Body of pancreas (tissue), 4 donors: ENCODE results near the gene MTA3. TPM values are rescaled to one million over a fixed set of nuclear protein-coding genes. Genes with fewer than 3 reads are reported as not detected.

Experiments
- ATAC-seq: fragments of 150-250 bp; one replicate; pipeline ENCODE4 v1.9.1; 2016
- DNase-seq, 4 donors: peaks; one replicate each; pipeline ENCODE4 v3.0.0-alpha.2; 2019
- H3K27ac ChIP-seq, 4 donors: fragments of 200-600 bp; sonication (generic); 1 replicate in 3 of 4; 2 replicates in 1 of 4; pipeline versions ENCODE4 v1.5.1 to v1.6.1; 2016 to 2019; ENCODE audit warnings: mild to moderate bottlenecking in 1 of 4, mixed read lengths in 1 of 4, moderate library complexity in 1 of 4
- H3K27me3 ChIP-seq, 2 donors: fragments of 200-600 bp; sonication (generic); one replicate each; pipeline ENCODE4 v1.6.0; 2016; ENCODE audit warnings: mild to moderate bottlenecking in 1 of 2
- H3K36me3 ChIP-seq, 2 donors: fragments of 200-600 bp; sonication (generic); replicated peaks in 1 of 2; 2 replicates each; pipeline ENCODE4 v1.5.1; 2016; ENCODE audit warnings: low read depth in 2 of 2; ENCODE audit not compliant: insufficient read depth in 1 of 2
- H3K4me1 ChIP-seq: fragments of 200-600 bp; sonication (generic); one replicate; pipeline ENCODE4 v1.6.0; 2016
- H3K4me3 ChIP-seq, 2 donors: fragments of 200-600 bp; sonication (generic); 1 replicate in 1 of 2; 2 replicates in 1 of 2; pipeline ENCODE4 v1.5.1; 2016 to 2019
- H3K9me3 ChIP-seq, 3 donors: fragments of 200-600 bp; sonication (generic); 1 replicate in 2 of 3; 2 replicates in 1 of 3; pipeline ENCODE4 v1.5.1; 2016
- POLR2A ChIP-seq, 3 donors: fragments of 450-650 bp; IDR thresholded peaks; one replicate each; pipeline ENCODE4 v1.6.1; 2016; ENCODE audit warnings: antibody characterized with exemption in 3 of 3, mild to moderate bottlenecking in 2 of 3
- WGBS, 2 donors: methylation state at CpG; one replicate each; pipeline ENCODE4 v1.1.5; 2017; 5-methylcytosine and 5-hydroxymethylcytosine counted together
- intact Hi-C: fragments of 100-400 bp; cut with DNase I; formaldehyde crosslinking; loops from one replicate; pipeline ENCODE4 v1.15.1; 2023
- total RNA-seq, 2 donors: library from RNA; depleted of rRNA; stranded (reverse); fragments of >200 nt; gene quantifications; one replicate each; pipeline ENCODE4 v1.1.0, GENCODE V29; 2016
- TF ChIP-seq, protein P1 (sequence below), 7 experiments: fragments of 450-650 bp in 4 of 7; fragments of 200-600 bp in 3 of 7; sonication (generic) in 3 of 7; IDR thresholded peaks; one replicate each; pipeline ENCODE4 v1.5.1; 2016 to 2019; ENCODE audit warnings: antibody characterized with exemption in 7 of 7

The MTA3 gene
- total RNA-seq, 2 donors from 2014 or later, result 23.1 to 31.1 TPM

DNA sequence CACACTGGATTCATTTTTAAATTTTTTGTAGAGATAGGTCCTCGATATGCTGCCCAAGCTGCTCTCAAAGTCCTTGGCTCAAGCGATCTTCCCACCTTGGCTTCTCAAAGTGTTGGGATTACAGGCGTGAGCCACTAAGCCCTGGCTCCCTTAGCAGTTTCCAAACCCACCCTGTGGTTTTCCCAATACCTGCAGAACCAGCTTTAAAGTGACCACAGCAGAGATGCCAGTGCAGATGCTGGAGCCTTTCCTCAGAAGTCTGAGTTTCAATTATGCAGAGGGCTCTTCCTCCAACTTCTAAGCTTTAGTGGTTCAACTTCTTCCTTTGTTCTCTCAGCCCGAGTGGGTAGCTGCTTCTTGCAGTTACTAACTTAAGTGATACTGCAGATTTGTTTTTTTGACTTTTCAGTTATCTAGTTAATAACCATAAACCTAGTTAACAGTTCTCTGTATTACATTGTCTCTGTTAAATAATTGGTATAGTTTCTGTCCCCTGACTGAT is 232.1 kb downstream of the MTA3 start:
- TF ChIP-seq, protein P1, sequence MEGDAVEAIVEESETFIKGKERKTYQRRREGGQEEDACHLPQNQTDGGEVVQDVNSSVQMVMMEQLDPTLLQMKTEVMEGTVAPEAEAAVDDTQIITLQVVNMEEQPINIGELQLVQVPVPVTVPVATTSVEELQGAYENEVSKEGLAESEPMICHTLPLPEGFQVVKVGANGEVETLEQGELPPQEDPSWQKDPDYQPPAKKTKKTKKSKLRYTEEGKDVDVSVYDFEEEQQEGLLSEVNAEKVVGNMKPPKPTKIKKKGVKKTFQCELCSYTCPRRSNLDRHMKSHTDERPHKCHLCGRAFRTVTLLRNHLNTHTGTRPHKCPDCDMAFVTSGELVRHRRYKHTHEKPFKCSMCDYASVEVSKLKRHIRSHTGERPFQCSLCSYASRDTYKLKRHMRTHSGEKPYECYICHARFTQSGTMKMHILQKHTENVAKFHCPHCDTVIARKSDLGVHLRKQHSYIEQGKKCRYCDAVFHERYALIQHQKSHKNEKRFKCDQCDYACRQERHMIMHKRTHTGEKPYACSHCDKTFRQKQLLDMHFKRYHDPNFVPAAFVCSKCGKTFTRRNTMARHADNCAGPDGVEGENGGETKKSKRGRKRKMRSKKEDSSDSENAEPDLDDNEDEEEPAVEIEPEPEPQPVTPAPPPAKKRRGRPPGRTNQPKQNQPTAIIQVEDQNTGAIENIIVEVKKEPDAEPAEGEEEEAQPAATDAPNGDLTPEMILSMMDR (IDR thresholded peaks at IDR 0.05), result no peak
- TF ChIP-seq POLR2A (IDR thresholded peaks at IDR 0.05), result no peak
- Histone ChIP-seq H3K27me3 (no peaks in the 10 kb centered on the region), H3K4me3 (no peak overlapping the region), H3K9me3 (no peaks in the 10 kb centered on the region), H3K36me3 (no peaks in the 10 kb centered on the region), H3K4me1 (peaks cover 10% of the 10 kb centered on the region), H3K27ac (no peak overlapping the region)
- intact Hi-C loops, result no loop called here
- no peak for ATAC-seq
- no peak for DNase-seq
- WGBS, 2 donors, result 84 to 93% methylated on average over 4 of the region's 4 CpGs

DNA sequence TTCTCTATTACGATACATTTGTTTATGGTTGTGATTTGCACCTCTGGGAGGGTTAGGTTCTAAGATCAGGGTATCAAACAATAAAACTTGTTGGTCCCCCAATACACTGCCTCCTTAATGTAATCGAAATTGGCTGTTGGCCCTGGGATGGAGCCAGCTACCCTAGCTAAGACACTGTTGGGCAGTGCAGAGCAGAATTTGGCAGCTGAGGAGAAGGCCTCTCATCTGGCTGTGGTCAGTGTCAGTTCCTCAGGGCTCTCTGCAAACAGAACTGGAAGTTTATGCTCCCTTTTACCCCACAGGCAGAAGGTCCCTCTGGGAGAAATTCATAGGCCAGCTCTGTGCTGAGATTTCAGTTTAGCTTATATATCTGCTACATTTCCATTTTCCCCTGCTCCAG is 232.5 kb downstream of the MTA3 start:
- no peaks in the 10 kb centered on the region for H3K9me3 ChIP-seq
- TF ChIP-seq POLR2A (IDR thresholded peaks at IDR 0.05), result no peak
- TF ChIP-seq, protein P1 (IDR thresholded peaks at IDR 0.05), result no peak
- no peak overlapping the region for H3K4me3 ChIP-seq
- H3K27me3 ChIP-seq, result no peaks in the 10 kb centered on the region
- no peak for ATAC-seq
- DNase-seq, result no peak
- intact Hi-C loops, result no loop called here
- no peaks in the 10 kb centered on the region for H3K36me3 ChIP-seq
- H3K4me1 ChIP-seq, result peaks cover 6% of the 10 kb centered on the region
- no peak overlapping the region for H3K27ac ChIP-seq
- 52 to 65% methylated on average over 2 of the region's 2 CpGs for WGBS, 2 donors

DNA sequence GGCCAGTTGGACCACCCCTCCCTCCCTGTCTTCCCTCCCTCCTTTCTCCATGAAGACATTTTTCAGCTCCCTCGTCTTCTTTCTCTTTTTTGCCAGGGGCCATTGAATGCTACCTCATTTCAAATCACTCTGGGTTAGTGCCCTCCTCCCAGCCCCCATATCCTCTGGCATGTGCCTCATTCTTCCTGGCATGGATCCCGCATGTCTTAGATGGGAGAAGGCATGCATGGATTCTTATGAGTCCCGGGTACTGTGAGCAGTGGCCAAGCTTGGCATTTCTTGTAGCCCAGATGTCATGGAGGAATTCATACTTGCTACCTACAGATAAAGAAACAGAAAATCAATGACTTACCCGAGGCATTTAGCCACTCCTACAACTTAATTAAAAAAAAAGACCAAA is 232.9 kb downstream of the MTA3 start:
- WGBS, 2 donors, result 42 to 51% methylated on average over 4 of the region's 4 CpGs
- H3K4me3 ChIP-seq, result no peak overlapping the region
- no peaks in the 10 kb centered on the region for H3K27me3 ChIP-seq
- no peaks in the 10 kb centered on the region for H3K9me3 ChIP-seq
- ATAC-seq (no peak), DNase-seq (no peak)
- TF ChIP-seq, protein P1 (IDR thresholded peaks at IDR 0.05), result no peak
- TF ChIP-seq POLR2A (IDR thresholded peaks at IDR 0.05), result no peak
- no peaks in the 10 kb centered on the region for H3K36me3 ChIP-seq
- intact Hi-C loops, result no loop called here
- H3K4me1 ChIP-seq, result peaks cover 2% of the 10 kb centered on the region
- H3K27ac ChIP-seq, result no peak overlapping the region

DNA sequence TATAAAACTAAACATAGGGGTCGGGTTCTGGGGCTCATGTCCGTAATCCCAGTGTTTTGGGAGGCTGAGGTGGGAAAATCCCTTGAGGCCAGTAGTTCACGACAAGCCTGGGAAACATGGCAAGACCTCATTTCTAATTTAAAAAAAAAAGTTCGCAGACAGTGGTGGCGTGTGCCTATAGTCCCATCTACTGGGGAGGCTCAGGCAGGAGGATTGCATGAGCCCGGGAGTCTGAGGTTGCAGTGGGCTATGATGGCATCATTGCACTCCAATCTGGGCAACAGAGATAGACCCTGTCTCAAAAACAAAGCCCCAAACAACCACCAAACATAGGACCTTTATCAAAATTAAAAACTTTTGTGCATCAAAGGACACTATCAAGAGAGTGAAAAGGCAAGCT is 233.7 kb downstream of the MTA3 start:
- Histone ChIP-seq H3K9me3 (no peaks in the 10 kb centered on the region), H3K36me3 (no peaks in the 10 kb centered on the region), H3K27me3 (no peaks in the 10 kb centered on the region), H3K4me1 (no peaks in the 10 kb centered on the region), H3K4me3 (no peak overlapping the region), H3K27ac (no peak overlapping the region)
- TF ChIP-seq POLR2A (IDR thresholded peaks at IDR 0.05), result no peak
- TF ChIP-seq, protein P1 (IDR thresholded peaks at IDR 0.05), result no peak
- WGBS, 2 donors, result 79 to 91% methylated on average over 6 of the region's 6 CpGs
- ATAC-seq (no peak), DNase-seq (no peak)
- intact Hi-C loops, result no loop called here

DNA sequence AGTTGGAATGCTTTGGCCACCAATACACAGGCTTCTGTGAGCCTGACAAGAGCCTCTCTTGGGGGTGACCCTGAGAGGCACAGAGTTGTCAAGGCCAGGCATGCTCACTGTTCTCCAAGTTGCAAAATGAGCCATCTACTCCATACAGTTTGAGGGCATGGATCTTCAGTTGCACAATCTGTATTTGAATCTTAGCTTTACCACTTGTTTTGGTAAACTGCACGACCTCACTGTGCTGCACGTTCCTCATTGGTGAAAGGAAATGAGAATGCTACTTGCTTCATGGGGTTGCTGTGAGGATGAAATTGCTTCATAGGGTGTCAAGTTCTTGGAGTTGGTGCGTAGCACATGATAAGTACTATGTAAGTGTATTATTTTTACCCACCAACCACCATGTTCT is 235.9 kb downstream of the MTA3 start:
- peaks cover 13% of the 10 kb centered on the region for H3K4me1 ChIP-seq
- H3K4me3 ChIP-seq, result no peak overlapping the region
- H3K27ac ChIP-seq, result no peak overlapping the region
- DNase-seq (no peak), ATAC-seq (no peak)
- intact Hi-C loops, result no loop called here
- H3K36me3 ChIP-seq, result no peaks in the 10 kb centered on the region
- no peaks in the 10 kb centered on the region for H3K27me3 ChIP-seq
- H3K9me3 ChIP-seq, result no peaks in the 10 kb centered on the region
- 63 to 74% methylated on average over 3 of the region's 3 CpGs for WGBS, 2 donors
- TF ChIP-seq POLR2A (IDR thresholded peaks at IDR 0.05), result no peak
- TF ChIP-seq, protein P1 (IDR thresholded peaks at IDR 0.05), result no peak
